Inflammatory macrophage (primary cell): ENCODE data around the gene AFTPH.
"Not testable (repeated sequence)": the region's sequence is repeated elsewhere in the genome, so short reads cannot be mapped to it uniquely, and the experiment has no call there.

ENCODE experiments used
- DNase-seq, 2 donors: peaks; one replicate each; pipeline ENCODE4 v3.0.0-alpha.2; 2020 to 2022

AFTPH gene

DNA sequence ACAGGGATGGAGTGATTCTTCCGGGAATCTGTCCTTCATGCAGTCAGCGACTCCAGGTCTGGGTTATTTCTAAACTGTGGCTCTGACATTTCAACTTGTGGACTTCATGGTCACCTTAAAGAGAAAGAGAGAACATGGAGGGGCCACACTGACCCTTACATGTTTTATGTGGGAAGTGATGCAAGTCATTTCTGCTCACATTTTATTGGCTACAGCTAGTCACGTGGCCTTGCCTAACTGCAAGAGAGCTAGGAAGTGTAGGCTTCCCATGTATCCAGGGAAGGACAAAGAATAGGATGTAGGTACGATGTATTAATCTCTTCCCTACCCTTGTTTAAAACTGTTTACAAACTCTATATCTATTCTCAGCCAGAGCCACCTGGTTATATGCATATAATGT is 30.3 kb upstream of the AFTPH start:
- no peak for DNase-seq

DNA sequence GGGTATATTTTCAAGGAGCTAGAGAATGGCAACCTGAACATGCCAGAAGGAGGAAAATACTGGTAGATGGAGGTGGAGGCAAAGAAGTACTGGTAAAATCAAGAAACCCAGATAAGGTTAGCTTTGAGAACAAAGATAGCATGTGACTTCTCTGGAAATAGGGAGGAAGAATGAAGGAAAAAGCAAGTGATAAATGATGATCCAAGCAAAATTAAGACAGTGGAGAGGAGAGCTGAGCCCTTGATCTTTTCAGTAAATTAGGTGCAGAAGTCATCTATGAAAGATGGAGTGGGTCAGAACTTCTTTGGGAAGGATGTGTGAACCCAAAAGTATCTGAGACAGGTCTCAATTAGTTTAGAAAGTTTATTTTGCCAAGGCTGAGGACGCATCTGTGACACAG is 25.7 kb upstream of the AFTPH start:
- DNase-seq: no peak

DNA sequence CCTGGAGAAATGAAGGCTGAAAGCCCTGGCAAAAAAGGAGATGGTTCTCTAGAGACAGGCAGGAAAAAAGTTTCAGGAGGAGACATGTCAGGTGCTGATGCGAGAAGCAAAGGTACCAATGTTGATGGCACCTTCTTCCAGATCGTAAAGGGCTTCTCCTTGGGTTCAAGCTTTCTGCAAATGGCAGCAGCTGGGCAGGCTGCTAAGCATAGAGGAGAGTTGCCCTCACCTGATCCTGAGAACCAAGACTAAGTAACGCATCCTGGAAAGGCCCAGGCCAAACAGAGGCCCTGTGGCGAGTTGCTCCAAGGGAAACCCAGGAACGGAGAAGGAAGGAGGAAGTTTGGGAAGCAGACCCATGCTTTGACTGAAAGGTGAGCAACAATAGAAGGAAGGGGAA is 23.6 kb upstream of the AFTPH start:
- DNase-seq: no peak

DNA sequence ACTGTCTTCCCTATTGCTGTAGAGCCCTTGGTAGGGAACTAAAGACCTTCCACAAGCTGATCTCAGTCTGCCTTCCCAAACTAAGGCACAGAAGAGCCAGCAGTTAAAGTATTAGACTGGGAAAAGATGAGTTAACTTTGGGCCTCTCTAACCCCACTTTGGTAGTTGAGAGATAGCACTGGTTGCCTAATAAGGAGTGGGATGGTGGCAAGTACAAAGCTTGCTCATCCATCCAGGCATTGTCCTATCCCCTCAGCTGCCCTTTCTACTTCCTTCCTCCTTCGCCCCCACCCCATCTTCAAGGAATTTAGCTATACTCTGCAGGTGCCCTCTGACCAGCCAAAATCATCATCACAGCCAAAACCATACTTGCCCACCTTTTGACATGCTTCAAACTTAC is 22.2 kb upstream of the AFTPH start:
- peak; percentile 33 to 65 for DNase-seq

DNA sequence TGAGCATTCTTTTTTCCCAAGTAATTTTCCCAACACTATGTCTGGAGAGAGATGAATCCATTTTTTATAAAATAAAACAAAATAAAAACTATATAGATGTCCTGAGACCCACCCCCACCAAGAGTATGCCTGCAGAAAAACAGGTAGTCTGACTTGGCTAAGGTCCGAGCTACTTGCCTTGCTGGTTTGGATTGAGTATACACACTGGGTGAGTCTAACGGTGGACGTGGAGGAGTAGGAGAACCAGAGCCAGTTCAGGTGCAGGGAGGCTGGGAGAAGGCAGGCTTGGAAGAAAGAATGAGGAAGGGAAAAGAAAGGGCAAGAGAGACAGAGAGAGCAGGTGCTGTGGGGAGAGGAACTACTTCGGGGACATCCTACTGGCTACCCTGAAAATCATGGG is 21.3 kb upstream of the AFTPH start:
- no peak for DNase-seq

DNA sequence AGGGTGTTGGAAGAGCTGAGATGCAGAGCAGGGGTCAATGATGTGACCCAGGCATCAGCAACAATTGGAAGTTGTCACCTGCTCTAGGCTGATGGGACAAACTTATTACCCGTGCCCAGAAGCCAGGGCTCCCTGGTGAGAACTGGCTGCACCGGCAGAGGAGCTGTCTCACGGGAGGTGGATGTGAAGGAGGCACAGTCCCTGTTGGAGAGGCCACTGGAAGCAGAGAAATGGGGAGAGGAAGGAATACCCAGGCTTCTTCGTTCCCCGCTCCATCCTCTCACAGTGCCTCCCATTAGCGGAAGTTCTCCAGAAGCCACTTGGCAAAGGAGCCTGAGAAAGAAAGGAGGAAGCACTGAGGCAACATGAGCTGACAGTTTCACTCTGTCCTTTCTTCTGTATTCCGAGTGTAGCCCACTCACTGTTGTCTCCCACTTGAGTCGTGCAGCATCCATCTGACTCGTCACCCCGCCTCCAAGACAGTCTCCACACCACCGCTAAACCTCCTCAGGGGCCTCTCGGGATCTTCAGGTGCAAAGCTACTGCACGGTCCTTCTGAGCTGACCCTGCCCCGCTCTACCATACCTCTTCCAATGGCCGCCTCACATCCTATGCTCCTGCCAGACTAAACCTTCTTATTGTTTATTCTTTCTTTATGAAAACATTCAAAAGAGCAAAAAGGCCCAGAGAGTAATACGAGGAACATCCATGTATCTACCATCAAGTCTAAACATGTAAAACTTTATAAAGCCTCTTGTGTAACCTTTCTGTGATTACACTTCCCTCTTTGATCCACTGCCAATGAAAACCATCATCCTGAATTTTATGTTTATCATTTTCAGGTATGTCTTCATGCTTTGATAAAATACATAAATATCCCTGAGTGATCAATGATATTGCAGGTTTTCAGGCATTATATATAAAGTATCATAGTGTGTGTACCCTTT is 19.1 kb upstream of the AFTPH start:
- DNase-seq: peak; percentile 76 to 85

DNA sequence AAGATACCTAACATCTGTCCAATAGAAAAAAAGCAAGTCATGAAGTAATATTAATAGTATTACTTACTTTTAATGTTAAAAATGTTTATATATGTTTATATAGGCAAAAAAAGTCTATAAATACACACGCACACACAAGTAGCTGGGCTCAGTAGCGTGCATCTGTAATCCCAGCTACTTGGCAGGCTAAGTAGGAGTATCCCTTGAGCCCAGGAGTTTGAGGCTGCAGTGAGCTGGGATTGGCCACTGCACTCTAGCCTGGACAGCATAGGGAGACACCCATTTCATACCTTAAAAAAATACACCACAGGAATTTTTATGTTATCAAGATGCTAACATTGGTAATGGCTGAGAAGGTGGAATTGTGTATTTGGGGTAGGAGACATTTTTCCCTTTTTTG is 17.4 kb upstream of the AFTPH start:
- DNase-seq: no peak

DNA sequence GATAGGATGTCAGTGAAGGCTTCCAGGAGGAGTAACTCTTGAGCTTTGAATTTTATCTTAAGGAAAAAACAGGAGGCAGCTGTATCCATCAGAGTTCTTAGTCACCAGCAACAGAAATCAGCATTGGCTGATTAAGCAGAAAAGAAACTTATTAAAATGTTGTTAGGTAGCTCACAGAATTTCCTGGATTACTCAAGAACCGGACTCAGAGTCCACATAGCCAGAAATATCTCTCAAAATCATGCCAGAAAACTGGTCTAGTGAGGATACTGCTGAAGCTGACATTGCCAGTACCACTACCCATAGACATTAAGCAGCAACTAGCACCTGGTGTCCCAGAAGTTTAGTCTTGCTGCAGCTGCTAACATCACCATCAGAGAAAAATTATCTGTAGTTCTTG is 10.1 kb upstream of the AFTPH start:
- no peak for DNase-seq

DNA sequence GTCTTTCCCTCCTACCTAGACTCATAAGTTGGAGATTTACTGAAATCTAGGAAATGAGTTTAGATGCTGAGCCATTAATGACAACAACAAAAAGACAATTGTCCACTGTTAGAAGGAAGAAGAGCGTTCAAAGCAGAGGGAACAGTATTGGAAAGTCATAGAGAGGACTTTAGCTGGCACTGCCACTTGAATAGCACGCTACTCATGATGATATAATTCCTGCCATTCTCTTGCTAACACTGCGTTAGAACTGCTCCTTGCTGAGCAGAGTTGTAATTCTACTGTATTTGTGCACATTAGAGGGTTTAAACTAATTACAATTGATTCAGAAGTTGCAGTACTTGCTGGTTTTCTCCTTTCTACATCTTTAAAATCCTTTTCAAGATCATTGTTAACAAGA is 9.0 kb upstream of the AFTPH start:
- DNase-seq: no peak

DNA sequence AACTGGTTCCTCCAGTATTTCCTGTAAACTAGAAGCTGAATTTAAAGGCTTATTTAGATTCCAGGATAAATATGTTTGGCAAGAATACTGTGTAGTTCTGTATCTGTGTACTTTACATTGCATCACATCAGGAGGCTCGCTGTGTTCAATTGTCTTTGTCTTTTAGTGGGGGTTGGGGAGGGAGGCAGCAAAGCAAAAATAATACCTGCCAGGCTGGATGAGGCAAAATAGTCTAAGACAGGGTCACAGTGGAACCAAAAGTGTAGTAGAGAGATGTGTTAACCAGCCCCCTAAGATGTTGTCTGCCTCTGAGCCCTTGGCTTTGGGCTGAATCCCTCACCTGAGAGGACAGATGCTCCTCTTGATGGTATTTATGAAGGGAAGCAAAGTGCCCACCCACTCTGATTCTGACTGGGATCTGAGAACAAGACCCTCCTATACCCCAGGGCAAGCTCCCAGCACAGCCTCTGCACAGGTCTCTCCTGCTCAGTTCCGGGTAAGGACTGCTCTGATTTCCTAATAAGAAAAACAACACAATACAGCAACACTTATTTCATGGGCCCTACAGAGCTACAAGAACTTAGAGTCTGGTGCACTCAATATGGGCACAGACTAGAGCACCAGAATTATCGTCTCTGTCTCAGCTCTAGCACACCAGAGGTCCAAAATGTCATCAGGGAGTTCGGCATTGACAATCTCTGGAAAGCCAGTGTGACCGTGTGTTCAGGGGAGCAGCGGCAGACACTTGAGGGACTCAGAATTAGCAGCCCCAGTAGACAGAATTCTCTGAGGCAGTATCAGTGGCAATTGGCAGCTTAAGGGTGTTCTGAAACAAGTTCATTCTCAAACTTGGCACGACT is 7.2 kb upstream of the AFTPH start:
- no peak for DNase-seq

DNA sequence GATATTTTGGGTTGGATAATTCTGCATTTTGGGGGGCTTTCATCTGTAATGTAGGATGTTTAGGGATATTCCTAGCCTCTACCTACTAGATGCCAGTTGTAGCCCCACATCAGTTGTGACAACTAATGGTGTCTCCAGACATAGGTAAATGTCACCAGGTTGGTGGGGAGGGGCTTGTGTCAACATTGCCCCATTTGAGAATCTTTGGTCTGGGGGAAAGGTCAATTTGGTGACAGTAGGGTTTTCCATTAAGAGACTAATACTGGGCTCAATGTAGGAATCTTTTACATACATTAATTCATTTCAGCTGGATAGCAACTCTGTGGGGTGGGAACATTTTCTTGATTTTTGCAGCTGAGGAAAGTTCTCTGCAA is 6.6 kb upstream of the AFTPH start:
- no peak for DNase-seq

DNA sequence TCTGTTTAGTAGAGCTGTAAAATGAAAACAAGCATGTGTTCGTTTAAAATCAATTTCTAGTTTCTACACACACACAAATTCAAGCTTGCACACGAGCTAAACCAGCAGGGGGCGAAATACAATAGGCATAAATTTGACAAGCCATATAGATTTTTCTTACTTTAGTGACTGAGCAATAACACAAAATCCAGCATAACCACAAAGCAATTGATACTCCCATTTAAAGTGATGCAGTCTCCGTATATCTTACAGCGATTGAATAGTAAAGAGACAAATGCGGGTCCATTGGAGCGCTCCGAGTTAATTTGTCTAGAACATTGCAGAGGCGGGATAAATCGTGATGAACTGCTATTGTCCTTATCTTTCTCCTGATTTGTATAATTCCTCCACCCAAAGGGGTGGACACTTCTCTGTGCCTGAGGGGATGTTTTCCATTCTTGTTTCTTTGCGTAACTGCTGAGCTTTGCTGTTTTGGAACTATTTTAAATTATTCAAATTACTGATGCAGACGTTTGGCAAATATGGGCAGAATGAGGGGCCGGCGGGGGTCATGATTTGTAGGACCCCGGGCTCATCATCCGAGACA is 1.2 kb upstream of the AFTPH start:
- DNase-seq: peak; percentile 82 to 89

DNA sequence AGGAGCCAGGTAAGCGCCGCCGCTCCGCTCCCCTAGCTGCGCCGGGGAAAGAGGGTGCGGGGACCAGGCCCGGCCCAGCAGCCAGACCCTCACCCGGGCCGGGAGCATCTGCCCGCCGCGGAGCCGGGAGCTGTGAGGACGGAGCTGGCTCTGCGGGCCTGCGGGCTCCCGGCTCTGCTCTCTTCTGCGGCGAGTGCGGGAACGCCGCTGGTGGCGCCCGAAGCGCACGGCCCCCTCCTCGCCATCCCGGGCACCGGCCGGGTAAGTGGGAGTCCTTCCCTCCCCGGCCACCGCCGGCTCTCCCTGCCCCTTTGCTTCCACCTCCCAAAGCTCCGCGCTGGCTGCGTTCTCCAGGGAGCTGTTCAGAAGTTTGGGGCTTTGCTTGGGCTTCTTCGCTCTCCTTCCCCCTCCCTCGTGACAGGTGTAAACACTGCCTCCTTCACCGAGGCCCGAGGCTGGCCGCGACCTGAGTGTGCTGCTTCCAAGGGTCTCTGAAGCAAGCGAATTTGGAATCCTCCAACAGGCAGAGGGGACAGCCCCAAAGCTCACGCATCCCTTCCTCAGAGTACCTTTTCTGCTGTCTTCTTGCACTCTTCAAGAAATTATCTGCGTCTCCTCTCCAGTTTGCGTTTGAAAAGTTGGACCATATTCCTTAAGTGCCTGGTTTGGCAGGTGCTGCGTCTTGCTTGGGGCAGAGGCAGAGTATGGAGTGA is 632 bp downstream of the AFTPH start:
- DNase-seq: peak; percentile 25 to 28

DNA sequence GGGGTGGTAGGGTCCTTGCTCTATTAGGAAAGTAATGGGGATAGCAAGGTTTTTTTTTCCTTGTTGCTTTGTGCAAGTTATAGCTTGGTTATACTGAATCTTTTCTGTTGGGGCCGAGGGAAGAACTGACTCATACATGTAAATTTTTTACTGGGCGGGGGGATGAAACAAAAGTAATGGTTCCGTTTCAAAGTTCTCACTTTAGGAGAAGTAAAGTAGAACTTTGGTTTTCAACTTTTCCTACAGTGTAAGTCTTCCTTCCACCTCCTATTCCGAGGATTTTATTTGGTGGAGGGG is 1.1 kb downstream of the AFTPH start:
- peak; percentile 66 to 77 for DNase-seq

DNA sequence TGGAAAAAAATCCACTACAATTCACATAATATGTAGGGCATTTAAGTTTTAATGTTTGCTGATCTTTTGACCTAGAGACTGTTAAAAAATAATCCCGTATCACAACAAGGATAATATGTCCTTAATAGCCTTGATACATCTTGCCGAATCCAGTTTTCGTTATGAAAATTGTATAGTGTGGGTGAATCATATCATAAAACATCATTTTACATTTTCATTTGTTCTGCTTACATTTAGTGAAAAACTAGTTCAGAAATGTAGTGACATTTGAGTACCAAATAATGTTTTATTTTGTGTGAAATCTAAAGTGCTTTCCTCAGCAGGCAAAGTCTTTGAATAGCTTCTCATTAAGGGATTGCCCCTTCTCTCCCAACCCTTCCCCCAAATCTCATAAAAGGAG is 1.9 kb downstream of the AFTPH start:
- DNase-seq: no peak

DNA sequence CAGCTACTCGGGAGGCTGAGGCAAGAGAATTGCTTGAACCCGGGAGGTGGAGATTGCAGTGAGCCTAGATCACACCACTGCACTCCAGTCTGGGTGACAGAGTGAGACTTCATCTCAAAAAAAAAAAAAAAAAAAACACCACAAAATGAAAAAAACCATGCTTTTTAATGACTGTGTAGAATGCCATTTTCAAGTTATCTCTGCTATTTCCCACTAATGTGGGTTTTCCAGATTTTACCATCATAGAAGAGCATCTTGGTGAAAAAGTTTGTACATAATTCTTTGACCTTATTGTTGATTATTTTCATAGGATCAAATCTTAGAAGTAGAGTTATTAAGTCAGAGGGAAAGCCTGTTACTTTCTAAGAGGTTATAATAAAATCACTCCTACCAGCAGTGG is 6.8 kb downstream of the AFTPH start:
- not testable (repeated sequence) for DNase-seq

DNA sequence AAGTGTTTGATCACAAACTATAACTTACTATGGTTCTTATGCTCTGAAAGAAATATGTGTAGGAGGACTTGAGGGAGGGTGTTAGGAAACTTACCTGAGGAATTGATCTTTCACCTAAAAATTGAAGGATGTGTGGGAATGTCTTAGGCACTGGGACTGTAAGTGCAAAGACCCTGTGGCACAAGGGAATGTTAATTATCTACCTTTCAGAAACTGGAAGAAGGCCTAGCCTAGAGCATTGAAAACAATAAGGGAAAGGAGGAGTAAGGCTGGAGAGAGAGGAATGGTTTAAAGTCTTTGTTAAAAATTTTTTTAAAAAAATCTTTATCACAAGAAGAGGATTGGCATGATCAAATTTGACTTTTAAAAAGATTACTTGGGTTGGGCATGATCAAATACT is 7.9 kb downstream of the AFTPH start:
- no peak for DNase-seq

DNA sequence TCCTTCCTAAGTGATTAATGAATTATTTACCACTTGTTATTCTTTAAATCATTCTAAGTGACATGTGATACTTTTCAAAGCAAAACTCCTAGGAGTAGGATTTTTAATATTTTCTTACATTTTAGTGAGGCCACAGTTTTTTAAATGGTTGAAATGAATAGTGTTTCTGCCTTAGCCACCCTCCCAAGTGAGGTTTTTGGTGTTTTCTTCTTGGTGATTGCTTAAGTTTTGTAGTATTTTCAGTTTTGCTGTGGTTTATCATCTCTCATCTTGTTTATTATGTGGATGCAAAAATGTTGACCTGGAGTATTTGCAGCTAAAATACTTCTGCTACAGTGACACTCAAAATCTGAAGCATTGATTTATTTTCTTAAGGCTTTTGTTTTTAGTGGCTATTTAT is 9.8 kb downstream of the AFTPH start:
- DNase-seq: no peak

DNA sequence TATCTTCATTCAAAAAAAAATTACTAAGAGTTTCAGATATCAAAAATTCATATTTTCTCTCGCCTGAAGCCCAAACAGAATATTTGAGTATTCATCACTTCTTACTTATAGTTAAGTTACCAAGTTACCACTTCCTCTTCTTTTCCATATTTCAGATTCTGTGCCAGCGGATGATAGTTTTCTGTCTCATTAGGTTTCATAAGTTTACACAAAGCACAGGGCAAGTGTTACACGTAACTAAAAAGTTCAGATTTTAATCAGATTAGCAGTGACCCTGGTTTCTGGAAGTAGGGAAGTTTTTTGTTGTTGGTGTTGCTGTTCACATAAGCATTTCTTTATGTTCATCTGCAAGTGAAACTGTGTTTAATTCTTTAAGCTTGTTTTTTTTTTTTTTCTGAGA is 10.2 kb downstream of the AFTPH start:
- DNase-seq: peak; percentile 35 to 66

DNA sequence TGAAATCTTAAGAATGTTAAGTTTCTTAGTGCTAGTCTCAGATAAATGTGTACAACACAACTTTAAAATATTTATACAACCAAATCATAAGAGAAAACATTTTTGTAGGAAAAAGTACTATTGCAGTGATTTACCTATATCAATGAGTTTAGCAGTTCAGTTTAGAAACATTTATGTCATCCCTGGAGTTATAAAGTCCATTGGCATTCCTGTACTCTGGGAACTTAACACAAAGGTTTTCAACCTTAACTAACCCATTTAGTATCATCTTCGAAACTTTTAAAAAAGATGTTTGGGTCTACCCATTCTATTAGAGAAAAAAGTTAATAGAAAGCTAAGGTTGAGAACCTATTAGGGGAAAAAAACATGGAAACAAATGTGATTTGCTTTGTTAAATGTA is 10.9 kb downstream of the AFTPH start:
- no peak for DNase-seq

DNA sequence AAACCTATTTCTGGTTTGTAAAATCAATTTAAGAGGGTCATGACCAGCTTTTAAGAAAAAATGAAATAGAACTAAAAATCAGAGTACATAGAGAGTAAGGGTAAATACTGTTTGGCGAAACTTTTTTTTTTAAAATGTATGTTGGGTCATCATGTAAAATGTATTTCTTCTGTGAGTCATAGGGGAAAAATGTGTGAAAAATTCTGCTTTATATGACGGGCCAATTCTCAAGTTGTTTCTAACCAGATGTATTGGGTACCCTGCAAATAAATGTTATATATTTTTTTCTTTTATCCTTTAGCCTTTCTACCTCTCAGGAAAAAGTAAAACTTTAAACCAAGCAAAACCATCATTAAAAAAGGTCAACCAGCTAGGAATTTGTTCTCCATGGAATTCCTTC is 13.9 kb downstream of the AFTPH start:
- no peak for DNase-seq

DNA sequence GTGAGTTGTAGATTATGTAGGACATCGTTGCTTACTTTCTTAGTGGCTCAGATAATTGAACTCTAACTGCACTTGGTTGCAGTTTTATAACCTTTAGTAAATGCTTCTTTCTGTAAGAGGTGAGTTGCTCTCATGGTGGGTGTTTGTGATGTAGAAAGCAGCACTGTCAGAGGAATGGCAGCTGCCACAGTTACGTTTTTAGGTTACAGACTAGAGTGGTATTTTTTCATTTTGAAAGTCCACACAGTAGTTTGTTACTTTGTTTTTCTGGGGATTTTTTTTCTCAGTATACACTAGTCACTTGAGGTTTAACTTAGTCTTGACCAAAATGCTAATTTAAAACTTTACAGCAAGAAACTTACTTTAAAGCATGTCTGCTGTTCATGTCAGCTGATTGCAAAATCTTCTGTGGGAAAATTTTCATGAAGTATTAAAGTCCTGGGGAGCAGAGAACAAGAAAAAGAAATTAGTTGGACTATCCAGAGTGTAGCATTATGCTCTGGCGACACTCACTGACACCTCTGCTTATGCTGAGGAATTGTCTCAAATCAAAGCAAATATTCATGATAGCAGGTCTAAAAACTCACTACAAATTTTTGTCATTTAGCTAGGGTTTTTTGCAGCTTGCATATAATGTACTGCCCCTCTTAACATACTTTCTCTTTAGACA is 14.8 kb downstream of the AFTPH start:
- no peak for DNase-seq

DNA sequence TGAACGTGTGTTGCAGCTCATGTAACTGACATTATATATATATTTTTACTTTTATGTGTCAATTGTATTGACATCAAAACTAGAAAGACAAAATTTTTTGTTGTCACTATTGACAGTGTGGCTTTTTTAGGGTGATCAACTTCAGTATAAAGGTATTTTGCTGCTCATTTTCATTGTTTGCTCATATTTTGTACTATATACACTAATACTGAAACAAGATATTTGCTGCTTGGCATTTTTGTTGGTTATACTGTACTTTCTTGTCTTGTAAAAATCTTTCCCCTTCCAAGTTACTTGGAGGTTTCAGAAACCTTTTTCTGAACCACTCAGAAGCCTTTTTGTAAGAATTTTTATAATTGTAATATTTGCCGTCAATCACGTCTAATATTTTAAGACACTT is 16.5 kb downstream of the AFTPH start:
- DNase-seq: no peak
